DOHH2 (cell line): ENCODE data around the gene ZNF532.

ENCODE experiments used
- CTCF ChIP-seq: fragments of 200-600 bp; sonication (generic); IDR thresholded peaks from one replicate; pipeline ENCODE4 v1.5.1; 2014; ENCODE audit warnings: antibody characterized with exemption, mild to moderate bottlenecking, low read depth, low read length; ENCODE audit not compliant: poor library complexity, severe bottlenecking
- EZH2phosphoT487 ChIP-seq: fragments of 200-600 bp; sonication (generic); IDR thresholded peaks from 2 replicates; pipeline ENCODE4 v1.6.1; 2017; ENCODE audit warnings: borderline replicate concordance, mild to moderate bottlenecking, antibody characterized with exemption, low read length, moderate library complexity, mixed read lengths

GRCh38 chr18:59012815-59013705 lies 148.4 kb downstream of the ZNF532 start:
- no peak for TF ChIP-seq CTCF
- TF ChIP-seq EZH2phosphoT487: no peak
